GM18511 (cell line): ENCODE results near the gene PAH.
A peak's percentile ranks its signal among the peaks of the same experiment; 100 is the strongest.

Experiments
- ATAC-seq: cut with Tn5 transposase; IDR thresholded peaks from one replicate; pipeline ENCODE4 v1.9.1; 2021; ENCODE audit warnings: mild to moderate bottlenecking, moderate library complexity; ENCODE audit not compliant: unreplicated experiment

The PAH gene

GRCh38 chr12:102902093-102902492 lies 15.0 kb downstream of the PAH start:
- ATAC-seq = no peak

GRCh38 chr12:102900389-102900788 lies 16.7 kb downstream of the PAH start:
- ATAC-seq = no peak

DNA sequence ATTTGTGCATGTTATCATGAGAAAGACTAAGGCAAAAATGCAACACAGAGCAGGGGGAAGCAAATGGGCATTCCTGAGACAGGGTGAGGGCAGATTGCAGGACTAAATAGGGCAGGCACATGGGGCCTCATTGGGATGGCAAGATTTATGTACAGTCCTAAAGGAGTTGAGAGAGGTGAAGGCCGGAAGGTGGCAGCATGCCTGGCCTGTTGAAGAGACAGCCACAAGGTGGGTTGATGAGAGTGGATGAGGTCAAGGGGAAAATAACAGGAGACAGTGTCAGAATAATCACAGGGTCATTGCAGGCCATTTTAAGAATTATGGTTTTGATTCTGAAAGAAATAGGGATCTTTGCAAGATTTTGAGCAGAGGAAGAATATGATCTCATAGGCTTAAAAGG lies 21.0 kb downstream of the PAH start:
- no peak for ATAC-seq

DNA sequence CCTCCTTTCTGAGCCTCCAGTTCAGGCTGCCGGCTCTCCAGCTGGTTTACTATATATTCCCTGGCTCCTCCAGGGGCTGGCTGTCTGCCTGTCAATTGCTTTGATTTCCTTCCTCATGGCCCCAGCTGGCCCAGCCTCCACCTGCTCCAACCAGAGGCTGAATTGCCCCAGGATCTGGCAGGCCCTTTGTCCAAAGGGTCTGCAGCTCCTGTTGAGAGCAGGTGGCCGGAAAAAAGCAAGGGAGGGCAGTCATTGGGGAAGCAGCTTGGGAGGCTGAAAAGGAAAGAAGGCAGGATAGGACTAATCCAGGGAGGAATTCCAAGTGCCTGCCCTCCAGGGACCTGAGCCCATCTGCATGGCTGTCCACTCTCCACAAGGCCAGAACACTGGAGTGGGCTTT lies 25.3 kb downstream of the PAH start:
- no peak for ATAC-seq

GRCh38 chr12:102888511-102888910 lies 28.5 kb downstream of the PAH start:
- no peak for ATAC-seq

- ATAC-seq = no peak
Measured at GRCh38 chr12:102885043-102885932, 31.8 kb downstream of the PAH start.

- no peak for ATAC-seq
Measured at GRCh38 chr12:102883204-102883799, 33.7 kb downstream of the PAH start.

GRCh38 chr12:102880783-102881182 lies 36.3 kb downstream of the PAH start:
- no peak for ATAC-seq

GRCh38 chr12:102879144-102879763 lies 37.8 kb downstream of the PAH start:
- peak; percentile 83 for ATAC-seq

GRCh38 chr12:102876883-102877282 lies 40.2 kb downstream of the PAH start:
- no peak for ATAC-seq

- ATAC-seq = no peak
Measured at GRCh38 chr12:102874819-102875218, 42.2 kb downstream of the PAH start.

GRCh38 chr12:102873077-102873476 lies 44.0 kb downstream of the PAH start:
- no peak for ATAC-seq

- ATAC-seq = no peak
Measured at GRCh38 chr12:102871014-102871413, 46.0 kb downstream of the PAH start.

DNA sequence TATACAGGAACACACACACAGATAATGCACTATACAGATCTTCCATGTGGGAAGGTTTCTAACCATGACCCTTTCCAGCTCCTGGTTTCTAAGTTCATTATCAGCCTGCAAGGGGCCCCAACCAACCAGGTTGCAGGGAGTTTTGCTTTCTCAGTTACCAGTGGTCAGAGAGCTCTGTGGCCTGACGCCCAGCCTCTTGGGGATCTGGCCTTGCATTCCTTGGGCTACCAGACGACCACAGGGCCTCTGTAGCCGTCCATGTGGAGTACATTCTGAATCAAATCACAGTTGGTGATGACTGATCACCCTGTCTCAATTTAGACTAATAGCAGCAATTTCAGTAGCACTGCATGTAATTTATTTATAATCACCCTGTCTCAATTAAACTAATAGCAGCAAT lies 47.5 kb downstream of the PAH start:
- ATAC-seq = no peak

GRCh38 chr12:102865821-102866615 lies 51.0 kb downstream of the PAH start:
- ATAC-seq = no peak

DNA sequence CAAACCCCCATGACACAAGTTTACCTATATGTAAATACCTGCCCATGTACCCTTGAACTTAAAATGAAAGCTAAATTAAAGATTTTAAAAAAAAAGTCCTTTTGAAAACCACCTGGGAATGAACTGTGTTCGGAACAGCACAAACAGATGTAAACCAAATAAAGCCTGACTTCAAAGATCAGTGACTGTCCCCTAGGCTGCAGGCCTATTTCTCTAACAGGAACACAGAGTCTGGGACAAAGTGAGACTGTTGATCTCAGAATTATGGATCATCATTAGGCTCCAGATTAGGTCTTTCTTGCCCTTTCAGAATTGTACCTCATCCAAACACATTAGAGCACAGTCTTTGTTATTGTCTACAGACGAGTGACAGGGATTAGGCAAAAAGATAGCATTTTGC lies 54.6 kb downstream of the PAH start:
- no peak for ATAC-seq

DNA sequence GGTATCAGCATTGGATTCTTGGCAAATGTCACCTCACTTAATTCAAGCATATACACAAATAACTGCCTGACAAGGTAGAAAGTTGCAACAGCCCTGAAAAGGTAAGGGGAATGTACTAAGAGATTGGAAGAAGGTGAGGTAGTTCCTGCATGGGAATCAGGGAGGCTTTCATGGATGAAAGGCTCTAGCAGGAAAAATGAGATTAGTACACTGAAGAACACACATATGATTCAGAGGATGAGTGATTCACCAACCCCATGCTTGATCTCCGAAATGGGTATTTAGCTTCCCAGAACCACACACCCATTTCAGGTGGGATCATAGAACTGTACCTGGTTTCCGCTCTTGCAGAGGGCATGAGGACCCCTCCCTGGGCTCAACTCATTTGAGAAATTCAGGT lies 65.8 kb downstream of the PAH start:
- ATAC-seq = no peak

DNA sequence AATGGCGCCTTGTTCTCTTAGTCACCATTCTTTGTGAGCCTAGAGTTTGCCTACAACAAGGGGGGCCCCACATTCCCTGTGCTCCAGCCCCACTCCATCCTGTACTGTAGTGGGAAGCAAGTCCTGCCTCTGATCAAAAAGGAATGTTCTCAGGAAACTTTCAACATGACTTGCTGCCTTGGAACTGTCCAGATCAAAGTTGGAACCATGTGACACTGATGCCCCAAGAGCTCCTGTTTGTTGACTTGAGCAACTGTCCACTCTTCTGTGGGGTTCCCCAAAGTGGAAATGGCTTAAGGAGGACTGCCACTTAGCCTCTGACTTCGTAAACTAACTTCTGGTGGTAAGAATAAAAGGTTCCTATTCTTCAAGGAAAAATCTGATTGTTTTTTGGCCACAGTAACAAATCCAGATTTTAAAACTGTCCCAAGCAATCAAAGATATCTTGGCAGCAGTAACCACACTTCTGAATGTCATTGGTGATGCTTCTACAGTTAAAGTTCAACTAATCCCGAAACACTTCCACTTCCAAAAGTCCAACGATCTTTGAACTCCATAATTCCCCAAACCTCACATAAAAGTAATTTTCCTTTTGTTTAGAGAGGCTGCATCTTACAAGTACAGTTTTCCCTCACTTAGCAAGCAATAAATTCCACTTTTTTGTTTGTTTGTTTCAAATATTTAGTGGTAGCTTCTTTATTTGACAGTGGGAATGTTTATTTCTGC lies 67.2 kb downstream of the PAH start:
- ATAC-seq = no peak

GRCh38 chr12:102848832-102849231 lies 68.2 kb downstream of the PAH start:
- no peak for ATAC-seq

DNA sequence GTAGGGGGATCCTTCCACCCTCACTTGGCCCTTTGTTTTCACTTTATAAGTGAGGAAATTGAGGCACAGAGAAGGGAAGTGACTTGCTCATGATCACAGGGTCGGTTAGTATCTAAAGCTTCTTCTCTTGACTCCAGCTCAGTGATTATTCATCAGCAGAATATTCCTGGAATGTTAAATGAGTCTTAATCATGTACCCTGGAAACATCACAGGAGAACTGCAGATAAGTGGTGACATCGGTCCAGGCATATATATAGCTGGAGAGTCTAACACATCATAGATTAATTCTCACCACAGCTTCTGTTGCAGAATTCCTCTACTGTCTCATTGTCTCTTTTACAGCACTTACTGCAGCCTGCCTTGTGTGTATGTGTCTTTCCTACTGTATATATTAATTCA lies 69.9 kb downstream of the PAH start:
- no peak for ATAC-seq
